Measurements from ENCODE around the gene TULP1. TPM values are rescaled to one million over a fixed set of nuclear protein-coding genes. Genes with fewer than 3 reads are reported as not detected.
"Not testable (repeated sequence)": the region's sequence is repeated elsewhere in the genome, so short reads cannot be mapped to it uniquely, and the experiment has no call there.

TULP1 gene
- total RNA-seq, 1 experiment from 2014 or later: not detected

GRCh38 chr6:35532126-35532525 lies 19.4 kb upstream of the TULP1 start:
- H3K9me3 ChIP-seq: no peaks in the 10 kb centered on the region
- H3K27me3 ChIP-seq: no peaks in the 10 kb centered on the region; the same call in 1 of the 2 replicates
- DNase-seq: no peak
- no peaks in the 10 kb centered on the region for H3K36me3 ChIP-seq
- H3K4me3 ChIP-seq: no peak overlapping the region

GRCh38 chr6:35524380-35525020 lies 11.8 kb upstream of the TULP1 start:
- no peaks in the 10 kb centered on the region for H3K27me3 ChIP-seq
- DNase-seq: no peak
- no peaks in the 10 kb centered on the region for H3K9me3 ChIP-seq
- H3K36me3 ChIP-seq: no peaks in the 10 kb centered on the region
- H3K4me3 ChIP-seq: no peak overlapping the region

- no peaks in the 10 kb centered on the region for H3K9me3 ChIP-seq
- no peaks in the 10 kb centered on the region for H3K27me3 ChIP-seq
- no peaks in the 10 kb centered on the region for H3K36me3 ChIP-seq
- H3K4me3 ChIP-seq: no peak overlapping the region
- DNase-seq: peak; percentile 53
Measured at GRCh38 chr6:35522660-35523658, 10.3 kb upstream of the TULP1 start.

GRCh38 chr6:35522151-35522550 lies 9.5 kb upstream of the TULP1 start:
- no peak for DNase-seq
- H3K36me3 ChIP-seq: no peaks in the 10 kb centered on the region
- H3K4me3 ChIP-seq: no peak overlapping the region
- H3K9me3 ChIP-seq: no peaks in the 10 kb centered on the region
- H3K27me3 ChIP-seq: no peaks in the 10 kb centered on the region

- Histone ChIP-seq H3K4me3 (no peak overlapping the region), H3K36me3 (no peaks in the 10 kb centered on the region), H3K9me3 (no peaks in the 10 kb centered on the region), H3K27me3 (no peaks in the 10 kb centered on the region)
- DNase-seq: no peak
Measured at GRCh38 chr6:35521235-35521634, 8.5 kb upstream of the TULP1 start.

GRCh38 chr6:35519313-35520015 lies 6.8 kb upstream of the TULP1 start:
- no peaks in the 10 kb centered on the region for H3K27me3 ChIP-seq
- no peaks in the 10 kb centered on the region for H3K9me3 ChIP-seq
- no peak for DNase-seq
- no peak overlapping the region for H3K4me3 ChIP-seq
- H3K36me3 ChIP-seq: no peaks in the 10 kb centered on the region

GRCh38 chr6:35518566-35519312 lies 6.0 kb upstream of the TULP1 start:
- DNase-seq: no peak
- H3K9me3 ChIP-seq: no peaks in the 10 kb centered on the region

GRCh38 chr6:35517978-35518377 lies 5.3 kb upstream of the TULP1 start:
- H3K4me3 ChIP-seq, DNase-seq, H3K36me3 ChIP-seq, H3K27me3 ChIP-seq, H3K9me3 ChIP-seq: not testable (repeated sequence)

More at GRCh38 chr6:35518566-35519312, 6.0 kb upstream of the TULP1 start:
- Histone ChIP-seq H3K36me3 (no peaks in the 10 kb centered on the region), H3K4me3 (no peak overlapping the region), H3K27me3 (no peaks in the 10 kb centered on the region)

- Histone ChIP-seq H3K36me3 (no peaks in the 10 kb centered on the region), H3K27me3 (no peaks in the 10 kb centered on the region), H3K9me3 (no peaks in the 10 kb centered on the region), H3K4me3 (no peak overlapping the region)
- no peak for DNase-seq
Measured at GRCh38 chr6:35516712-35517111, 4.0 kb upstream of the TULP1 start.

- H3K9me3 ChIP-seq, DNase-seq, H3K4me3 ChIP-seq, H3K27me3 ChIP-seq, H3K36me3 ChIP-seq: not testable (repeated sequence)
Measured at GRCh38 chr6:35515939-35516338, 3.2 kb upstream of the TULP1 start.

- Histone ChIP-seq H3K36me3 (no peaks in the 10 kb centered on the region), H3K4me3 (no peak overlapping the region), H3K27me3 (no peaks in the 10 kb centered on the region), H3K9me3 (no peaks in the 10 kb centered on the region)
- DNase-seq: no peak
Measured at GRCh38 chr6:35514587-35514986, 1.9 kb upstream of the TULP1 start.

- Histone ChIP-seq H3K4me3 (no peak overlapping the region), H3K27me3 (no peaks in the 10 kb centered on the region), H3K9me3 (no peaks in the 10 kb centered on the region), H3K36me3 (no peaks in the 10 kb centered on the region)
- no peak for DNase-seq
Measured at GRCh38 chr6:35512006-35512405, 690 bp downstream of the TULP1 start.

- no peaks in the 10 kb centered on the region for H3K9me3 ChIP-seq
- H3K27me3 ChIP-seq: no peaks in the 10 kb centered on the region
- no peak overlapping the region for H3K4me3 ChIP-seq
Measured at GRCh38 chr6:35511562-35511941, 1.1 kb downstream of the TULP1 start.

GRCh38 chr6:35510916-35511561 lies 1.7 kb downstream of the TULP1 start:
- H3K36me3 ChIP-seq: no peaks in the 10 kb centered on the region
- no peaks in the 10 kb centered on the region for H3K9me3 ChIP-seq
- no peaks in the 10 kb centered on the region for H3K27me3 ChIP-seq
- DNase-seq: no peak
- H3K4me3 ChIP-seq: no peak overlapping the region

More at GRCh38 chr6:35511562-35511941, 1.1 kb downstream of the TULP1 start:
- H3K36me3 ChIP-seq: no peaks in the 10 kb centered on the region
- DNase-seq: no peak

GRCh38 chr6:35508542-35508941 lies 4.2 kb downstream of the TULP1 start:
- Histone ChIP-seq H3K4me3 (no peak overlapping the region), H3K36me3 (no peaks in the 10 kb centered on the region), H3K27me3 (no peaks in the 10 kb centered on the region), H3K9me3 (no peaks in the 10 kb centered on the region)
- DNase-seq: no peak

- no peak overlapping the region for H3K4me3 ChIP-seq
- no peak for DNase-seq
- no peaks in the 10 kb centered on the region for H3K9me3 ChIP-seq
- H3K36me3 ChIP-seq: no peaks in the 10 kb centered on the region
- H3K27me3 ChIP-seq: no peaks in the 10 kb centered on the region
Measured at GRCh38 chr6:35508027-35508426, 4.7 kb downstream of the TULP1 start.
